ENCODE measurements around the gene VPS13D.
A peak's percentile ranks its signal among the peaks of the same experiment; 100 is the strongest.

VPS13D gene

GRCh38 chr1:12410351-12410750 is 180.5 kb downstream of the VPS13D start:
- no peak for DNase-seq

- no peak for DNase-seq
Observed at GRCh38 chr1:12411098-12411497, 181.3 kb downstream of the VPS13D start.

DNA sequence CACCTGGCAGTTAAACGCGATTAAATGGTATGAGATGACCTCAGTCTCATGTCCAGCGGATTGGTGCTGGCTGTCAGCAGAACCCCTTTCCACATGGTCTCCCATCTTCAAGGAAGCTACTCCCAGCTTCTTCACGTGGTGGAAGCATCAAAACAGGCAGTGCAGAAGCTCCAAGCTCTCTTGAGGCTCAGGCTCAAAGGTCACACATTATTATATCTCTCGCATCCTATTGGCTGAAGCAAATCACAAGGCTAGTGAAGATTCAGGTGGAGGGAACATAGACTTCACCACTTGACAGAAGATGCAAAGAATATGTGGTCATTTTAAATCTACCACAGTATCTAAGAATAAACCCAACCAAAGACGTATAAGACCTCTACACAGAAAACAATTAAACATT is 181.9 kb downstream of the VPS13D start:
- DNase-seq, result no peak

DNA sequence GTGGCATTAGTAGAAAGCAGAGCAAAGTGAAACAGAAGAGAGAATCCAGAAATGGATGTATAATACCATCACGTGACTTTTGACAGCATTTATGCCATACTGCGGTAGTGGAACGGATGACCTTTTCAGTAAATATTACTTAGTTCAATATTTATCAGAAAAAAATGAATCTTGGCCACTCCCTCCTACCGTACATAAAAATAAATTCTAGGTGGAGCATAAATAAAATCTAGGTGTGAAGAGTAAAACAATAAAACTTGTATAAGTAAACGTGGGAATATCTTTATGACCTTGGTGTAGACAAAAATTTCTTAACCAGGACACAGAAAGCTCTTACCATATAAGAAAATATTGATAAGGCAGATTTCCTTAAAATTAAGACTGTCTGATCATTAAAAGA is 182.6 kb downstream of the VPS13D start:
- DNase-seq, result no peak

DNA sequence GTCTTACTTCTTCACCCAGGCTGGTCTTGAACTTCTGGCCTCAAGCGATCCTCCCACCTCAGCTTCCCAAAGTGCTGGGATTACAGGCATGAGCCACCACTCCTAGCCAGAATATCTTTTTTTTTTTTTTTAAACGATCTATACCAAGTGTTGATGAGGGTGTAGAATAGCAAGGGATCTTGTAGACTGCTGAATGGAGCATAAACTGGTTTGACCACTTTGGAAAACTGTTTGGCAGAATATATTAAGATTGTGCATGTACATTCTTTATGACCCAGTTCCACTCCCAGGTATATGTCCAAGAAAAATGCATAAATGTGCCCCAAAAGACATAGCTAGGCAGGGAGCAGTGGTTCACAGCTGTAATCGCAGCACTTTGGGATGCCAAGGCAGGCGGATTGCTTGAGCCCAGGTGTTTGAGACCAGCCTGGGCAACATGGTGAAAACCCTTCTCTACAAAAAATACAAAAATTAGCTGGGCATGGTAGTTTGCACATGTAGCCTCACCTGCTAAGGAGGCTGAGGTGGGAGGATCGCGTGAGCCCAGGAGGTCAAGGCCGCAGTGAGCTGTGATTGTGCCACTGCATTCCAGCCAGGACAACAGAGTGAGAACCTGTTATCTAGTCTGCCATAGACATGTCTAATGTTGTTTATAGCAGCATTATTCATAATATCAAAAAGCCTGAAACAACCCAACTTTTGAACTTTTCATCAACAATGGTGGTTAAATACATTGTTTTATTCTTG is 184.0 kb downstream of the VPS13D start:
- no peak for DNase-seq

GRCh38 chr1:12414444-12415018 is 184.7 kb downstream of the VPS13D start:
- DNase-seq, result no peak

GRCh38 chr1:12415038-12415466 is 185.2 kb downstream of the VPS13D start:
- no peak for DNase-seq

- DNase-seq, result no peak
Observed at GRCh38 chr1:12416101-12416500, 186.3 kb downstream of the VPS13D start.

DNA sequence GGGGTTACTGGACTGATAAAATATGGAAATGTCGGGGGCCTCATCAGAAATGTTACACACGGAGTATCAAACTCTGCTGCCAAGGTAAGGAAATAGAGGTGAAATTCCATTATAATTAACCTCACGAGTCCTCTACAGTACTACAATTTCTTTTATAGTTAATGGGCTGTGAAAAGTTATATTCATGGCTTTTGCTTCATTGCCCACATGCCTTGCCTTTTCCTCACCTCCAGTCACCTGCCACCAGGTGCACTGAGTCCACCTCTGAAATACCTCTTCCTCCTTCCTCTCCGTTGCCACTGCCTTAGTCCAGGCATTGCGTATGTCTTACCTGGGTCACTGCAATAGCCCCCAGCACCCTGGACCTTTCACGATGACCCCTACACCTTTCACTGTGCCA is 186.9 kb downstream of the VPS13D start:
- no peak for DNase-seq

DNA sequence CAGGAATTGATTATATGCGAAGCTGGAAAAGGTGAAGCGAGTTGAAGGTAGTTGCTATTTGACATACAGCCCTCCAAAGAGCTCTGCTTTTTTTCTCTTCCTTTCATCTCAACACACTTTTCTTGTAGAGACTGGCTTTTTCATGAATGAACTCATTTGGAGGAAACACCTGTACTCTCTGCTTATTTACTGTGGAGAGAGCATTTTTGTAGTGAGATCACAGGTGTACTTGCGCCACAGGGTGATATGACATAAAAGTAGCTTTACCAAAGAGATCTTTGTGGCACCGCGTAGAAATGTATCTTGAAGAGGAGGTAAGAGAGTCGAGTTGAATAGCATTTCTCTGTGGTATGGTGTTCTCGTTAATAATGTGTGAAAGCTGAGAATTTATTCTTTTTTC is 187.6 kb downstream of the VPS13D start:
- no peak for DNase-seq

DNA sequence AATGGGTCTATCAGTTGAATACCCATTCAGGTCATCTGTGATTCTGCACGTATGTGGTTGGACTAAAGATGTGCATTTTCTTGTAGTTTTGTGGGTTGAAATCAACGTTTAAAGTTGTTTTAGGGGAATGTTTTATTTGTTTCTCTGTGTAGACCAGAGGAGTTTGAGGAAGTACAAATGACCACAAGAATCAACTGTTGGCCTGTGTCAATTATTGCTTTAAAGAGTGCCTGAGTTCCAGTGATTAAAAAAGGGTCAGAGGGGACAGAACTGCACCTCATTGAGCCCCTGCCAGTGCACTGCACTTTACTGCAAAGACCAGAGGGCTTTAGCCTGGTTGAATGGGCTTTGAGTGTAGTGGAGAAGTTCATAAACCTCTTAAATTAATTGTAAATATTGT is 190.3 kb downstream of the VPS13D start:
- no peak for DNase-seq

- no peak for DNase-seq
Observed at GRCh38 chr1:12422488-12422887, 192.7 kb downstream of the VPS13D start.

DNA sequence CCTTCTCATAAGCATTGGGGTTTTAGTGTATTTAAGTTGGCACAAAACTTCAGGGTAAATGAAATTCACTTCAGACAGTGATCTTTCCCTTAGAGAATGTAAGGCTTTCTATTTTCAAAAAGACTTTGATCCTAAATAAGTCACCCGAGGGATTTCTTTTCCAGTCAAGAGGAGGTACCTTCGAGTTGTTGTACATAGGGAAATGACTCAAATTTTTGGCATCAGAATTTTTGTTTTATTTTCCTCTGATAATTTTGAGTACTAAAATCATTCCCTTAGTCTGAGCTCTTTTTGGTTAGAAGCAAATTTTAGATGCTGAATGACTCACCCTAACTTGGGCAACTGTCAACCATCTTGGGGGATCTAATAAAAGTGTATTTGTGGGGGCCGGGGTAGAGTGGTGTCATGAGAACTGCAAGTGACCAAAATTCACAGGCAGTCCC is 194.3 kb downstream of the VPS13D start:
- DNase-seq, result no peak

DNA sequence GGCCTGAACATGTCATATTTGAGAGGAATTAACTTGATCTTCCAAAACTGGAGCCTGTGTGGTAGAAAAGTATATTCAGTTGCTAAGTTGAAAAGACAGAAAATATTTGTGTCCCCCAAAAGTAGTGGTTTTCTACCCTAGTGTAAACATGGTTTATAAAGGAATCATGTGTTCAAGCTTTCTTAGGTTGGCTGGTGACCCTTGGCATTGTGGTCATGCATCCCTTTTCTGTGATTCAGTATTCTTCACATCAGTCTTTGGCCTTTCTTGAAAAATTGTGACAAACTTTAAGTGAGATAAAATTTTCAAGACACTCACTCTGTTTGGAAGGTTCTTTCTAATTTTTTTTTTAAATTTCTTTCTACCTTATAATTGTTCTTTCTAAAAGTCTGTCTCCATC is 195.0 kb downstream of the VPS13D start:
- DNase-seq, result no peak

DNA sequence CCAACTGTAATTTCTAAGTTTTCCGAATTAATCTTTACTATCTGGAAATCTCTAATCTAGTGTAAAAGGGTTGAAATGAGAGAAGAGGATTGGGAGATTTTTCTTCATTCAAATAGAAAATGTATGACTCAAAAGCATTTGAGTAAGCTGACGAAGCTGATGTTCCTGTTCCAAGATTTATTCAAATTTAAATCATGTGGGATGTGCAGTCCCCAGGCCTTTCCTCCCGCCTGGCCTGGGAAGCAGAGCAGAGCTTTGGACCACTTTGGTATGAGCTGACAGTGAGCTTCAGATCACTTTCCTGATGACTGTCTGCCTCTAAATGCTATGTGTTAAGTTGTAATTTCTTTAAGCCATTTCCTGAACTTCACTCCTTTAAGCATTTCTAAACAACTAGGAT is 196.2 kb downstream of the VPS13D start:
- no peak for DNase-seq

DNA sequence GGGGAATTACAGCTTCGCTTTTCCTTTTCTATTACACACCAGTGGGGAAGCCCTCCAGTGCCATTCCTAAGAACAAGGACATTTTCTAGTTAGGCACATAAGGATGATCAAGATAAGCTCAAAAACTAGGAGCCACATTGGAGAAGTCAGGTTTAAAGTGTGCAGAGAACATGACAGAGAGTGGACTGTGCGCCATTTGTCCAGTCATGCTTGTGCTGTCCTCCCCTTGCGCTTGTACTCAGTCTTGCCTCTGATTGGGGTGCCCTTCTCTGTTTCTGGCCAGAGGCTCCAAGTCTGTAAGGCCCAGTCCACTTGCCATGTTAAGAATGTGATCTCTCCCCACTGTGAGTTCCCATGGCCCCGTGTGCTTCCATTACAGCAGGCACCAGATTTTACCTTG is 198.5 kb downstream of the VPS13D start:
- no peak for DNase-seq

DNA sequence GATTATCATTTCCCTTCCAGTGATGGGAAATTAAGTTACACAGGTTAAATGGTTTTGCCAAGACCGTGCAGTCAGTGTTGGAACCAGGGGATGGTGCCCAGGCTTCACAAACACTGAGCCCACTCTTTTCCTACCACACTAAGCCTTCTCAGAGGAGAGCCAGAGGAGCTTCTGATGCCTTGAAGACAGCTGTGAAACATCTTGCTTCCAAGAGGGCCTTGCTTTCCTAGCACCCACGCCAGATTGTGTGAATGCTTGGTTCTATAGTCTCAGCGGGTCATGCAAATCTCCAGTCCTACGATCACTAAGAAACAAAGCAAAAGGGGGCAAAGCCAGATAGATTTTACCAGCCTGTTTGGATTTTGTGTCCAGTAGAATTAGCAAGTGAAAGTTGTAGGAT is 200.7 kb downstream of the VPS13D start:
- no peak for DNase-seq

GRCh38 chr1:12432897-12433296 is 203.1 kb downstream of the VPS13D start:
- no peak for DNase-seq

DNA sequence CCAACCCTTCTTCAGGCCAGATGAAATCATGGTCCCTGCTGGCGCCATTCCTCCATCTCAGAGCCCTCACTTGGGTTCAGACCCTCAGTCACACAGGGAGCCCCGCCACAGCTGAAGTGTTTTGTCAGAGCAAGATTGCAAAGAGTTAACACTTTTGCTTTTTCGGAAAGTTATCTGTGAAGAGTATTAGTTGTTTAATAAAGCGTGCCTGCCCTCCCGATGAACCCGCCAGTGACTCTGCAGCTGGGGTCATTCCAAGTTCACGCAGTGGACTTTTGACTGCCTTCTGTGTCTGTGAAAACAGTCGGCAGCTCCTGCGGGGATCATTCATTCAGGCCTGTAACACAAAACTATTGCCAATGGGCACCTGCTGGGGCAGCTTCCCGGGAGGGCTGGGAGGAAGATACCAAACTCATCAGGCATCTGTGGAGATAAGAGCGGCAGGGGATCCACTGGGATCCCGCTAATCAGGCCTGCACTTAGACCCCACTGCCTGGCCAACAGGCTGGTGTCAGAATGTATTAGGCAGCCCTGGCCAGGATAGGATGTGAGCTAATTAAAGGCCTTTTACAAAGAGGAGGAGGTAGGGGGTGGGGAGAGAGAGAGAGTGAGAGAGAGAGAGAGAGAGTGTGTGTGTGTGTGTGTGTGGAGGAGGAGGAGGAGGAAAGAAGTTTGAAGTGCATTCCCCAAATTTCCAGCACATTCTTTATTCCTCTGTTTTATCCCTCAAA is 203.7 kb downstream of the VPS13D start:
- no peak for DNase-seq

DNA sequence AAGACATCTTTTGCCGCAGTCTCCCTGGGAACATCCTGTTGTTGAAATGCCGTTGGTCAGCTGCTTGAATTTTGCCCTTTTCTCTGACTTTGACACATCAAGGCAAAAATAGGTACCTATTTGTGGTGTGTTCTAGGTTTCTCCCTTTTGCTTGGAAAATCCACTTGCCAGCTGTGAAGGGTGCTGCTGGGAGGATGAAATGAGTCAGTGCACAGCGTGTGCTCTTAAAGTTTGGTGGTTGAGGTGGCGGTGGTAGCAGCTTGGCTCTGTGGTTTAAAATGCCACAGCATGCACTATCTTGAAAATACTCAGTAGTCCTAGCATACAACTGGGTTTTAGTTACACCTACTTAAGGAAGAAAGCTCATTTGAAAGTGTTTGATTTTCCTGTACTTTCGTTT is 204.3 kb downstream of the VPS13D start:
- DNase-seq, result peak; percentile 48

DNA sequence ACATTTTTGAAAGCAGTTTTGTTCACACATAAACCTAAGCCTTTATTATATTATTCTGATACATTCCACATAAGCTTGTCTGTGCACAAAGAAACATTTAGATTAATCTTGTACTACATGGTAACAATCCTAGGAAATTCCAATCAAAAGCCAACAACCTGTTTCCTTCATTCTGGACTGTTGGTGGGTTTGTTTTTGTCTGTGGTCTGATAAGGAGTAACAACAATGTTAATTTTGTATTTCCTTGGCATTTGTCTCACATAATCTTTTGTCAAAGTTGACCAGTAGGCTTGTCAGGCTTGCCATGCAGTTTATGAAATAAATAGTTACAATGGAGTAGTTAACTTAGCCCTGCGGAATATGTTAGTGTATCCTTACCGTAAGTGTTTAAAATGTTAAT is 204.9 kb downstream of the VPS13D start:
- DNase-seq, result no peak

DNA sequence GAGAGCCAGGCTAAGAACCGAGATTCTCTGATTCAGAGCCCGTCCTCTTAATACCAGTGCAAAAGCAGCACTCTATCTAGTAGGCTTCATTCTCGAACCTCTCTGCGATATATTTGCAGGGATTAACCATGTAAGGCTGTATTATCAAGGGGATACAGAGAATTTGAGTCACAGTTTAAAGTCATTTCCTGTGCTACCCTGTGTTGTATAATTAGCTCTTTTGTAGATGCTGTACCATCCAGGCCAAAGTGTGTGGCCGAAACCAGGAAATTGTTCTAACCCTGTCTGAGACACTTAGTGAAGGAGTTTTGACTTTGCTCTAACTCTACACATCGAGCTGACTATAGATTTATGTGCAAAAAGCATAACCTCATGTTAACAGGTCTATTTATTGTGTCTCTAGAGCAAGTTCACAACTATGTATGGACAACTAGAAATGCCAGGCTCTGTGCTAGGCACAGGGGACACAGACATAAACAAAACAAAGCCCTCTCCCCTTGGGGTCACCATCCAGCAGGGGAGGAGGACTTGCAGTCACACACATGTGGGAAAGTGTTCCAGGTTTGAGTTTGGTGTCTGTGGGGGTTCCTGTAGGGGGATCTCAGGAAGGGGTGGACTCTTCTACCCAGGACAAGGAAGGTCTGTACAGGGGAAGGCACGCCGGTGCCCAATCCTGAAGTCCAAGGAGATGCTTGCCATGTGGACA is 206.0 kb downstream of the VPS13D start:
- peak; percentile 25 for DNase-seq

DNA sequence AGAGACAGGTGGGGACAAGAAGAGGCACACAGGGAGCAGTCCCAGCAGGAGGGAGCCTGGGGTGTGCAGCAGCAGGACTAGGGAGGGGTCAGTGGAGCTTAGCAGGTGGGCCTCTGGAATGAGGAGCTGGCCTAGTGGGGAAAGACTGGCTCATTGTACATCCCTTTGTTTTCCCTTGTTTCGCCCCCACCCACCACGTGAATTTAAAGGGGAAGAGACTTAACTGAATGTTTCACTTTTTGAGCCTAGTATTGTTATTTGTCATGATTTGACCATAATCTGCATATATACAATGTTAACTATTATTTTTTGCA is 206.5 kb downstream of the VPS13D start:
- DNase-seq, result no peak
